ENCODE data around the gene CEP70.

DNA sequence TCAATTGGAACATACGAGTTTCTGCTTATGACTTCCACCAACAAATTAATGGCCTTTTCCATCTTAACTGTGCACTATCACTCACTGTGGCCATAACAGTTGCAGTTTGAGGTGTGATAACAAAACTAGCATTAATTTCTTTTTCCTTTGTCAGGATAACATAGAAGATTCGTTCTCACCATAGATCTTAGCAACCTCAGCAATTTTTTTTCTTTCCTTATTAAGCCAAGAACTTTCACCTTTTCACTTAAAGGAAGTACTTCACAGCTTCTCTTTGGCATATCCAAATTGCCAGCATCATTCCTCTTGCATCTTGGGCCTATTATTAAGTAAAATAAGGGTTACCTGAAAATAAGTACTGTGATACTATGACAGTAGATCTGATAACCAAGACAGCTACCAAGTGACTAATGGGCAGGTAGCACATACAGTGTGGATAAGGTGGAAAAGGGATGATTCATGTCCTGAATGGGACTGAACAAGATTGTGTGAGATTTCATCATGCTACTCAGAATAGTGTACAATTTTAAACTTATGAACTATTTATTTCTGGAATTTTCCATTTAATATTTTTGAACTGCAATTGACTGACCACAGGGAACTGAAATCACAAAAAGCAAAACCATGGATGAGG is 46.6 kb downstream of the CEP70 start:
- TF ChIP-seq, protein P1, sequence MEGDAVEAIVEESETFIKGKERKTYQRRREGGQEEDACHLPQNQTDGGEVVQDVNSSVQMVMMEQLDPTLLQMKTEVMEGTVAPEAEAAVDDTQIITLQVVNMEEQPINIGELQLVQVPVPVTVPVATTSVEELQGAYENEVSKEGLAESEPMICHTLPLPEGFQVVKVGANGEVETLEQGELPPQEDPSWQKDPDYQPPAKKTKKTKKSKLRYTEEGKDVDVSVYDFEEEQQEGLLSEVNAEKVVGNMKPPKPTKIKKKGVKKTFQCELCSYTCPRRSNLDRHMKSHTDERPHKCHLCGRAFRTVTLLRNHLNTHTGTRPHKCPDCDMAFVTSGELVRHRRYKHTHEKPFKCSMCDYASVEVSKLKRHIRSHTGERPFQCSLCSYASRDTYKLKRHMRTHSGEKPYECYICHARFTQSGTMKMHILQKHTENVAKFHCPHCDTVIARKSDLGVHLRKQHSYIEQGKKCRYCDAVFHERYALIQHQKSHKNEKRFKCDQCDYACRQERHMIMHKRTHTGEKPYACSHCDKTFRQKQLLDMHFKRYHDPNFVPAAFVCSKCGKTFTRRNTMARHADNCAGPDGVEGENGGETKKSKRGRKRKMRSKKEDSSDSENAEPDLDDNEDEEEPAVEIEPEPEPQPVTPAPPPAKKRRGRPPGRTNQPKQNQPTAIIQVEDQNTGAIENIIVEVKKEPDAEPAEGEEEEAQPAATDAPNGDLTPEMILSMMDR (IDR thresholded peaks at IDR 0.05; ENCODE audit: low read length): no peak
- no peak for TF ChIP-seq EZH2 (IDR thresholded peaks at IDR 0.05; ENCODE audit: borderline replicate concordance, low read length)

All from OCI-LY1 (cell line).